ENCODE results near the gene TIMM17B. TPM values are rescaled to one million over a fixed set of nuclear protein-coding genes. Genes with fewer than 3 reads are reported as not detected.

TIMM17B gene
- total and polyA plus RNA-seq, 2 donors (not counting 1 experiment from before 2014, with no cell fraction given) = 50.0 to 63.9 TPM

DNA sequence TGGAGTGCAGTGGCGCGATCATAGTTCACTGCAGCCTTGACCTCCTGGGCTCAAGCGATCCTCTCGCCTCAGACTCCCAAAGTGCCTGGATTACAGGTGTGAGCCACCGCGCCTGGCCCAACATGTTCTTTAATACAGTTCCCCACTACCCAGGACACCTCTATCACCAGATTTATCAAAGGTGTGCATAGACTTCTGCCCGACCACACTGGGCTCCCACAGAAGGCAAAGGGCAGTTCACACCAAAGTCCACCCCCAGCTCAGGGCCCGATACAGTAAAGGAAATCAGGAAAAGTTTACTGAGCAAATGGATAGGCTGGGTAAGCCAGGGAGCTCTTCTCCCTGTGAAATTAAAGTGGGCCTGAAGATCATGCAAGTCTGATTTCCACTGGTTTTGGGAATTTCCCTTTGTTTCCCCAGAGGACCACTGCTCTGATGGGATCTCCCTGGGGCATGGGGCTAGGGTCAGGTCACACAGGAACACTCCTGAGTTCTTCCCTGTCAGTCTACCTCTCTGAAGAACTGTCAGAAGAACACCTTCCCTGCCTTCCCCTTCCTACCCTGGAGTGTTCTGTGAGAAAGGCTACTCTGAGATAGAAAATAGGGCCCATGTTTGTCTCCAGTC, 39.0 kb upstream of the TIMM17B start:
- H3K27me3 ChIP-seq (replicated peaks in 1 of 4; ENCODE audit: control extremely low read depth in 1 of 4, control insufficient read depth in 3 of 4, insufficient read depth in 4 of 4, low read length in 3 of 4) = no peaks in the 10 kb centered on the region
- no peaks in the 10 kb centered on the region for H3K9me3 Mint-ChIP-seq (ENCODE audit: insufficient read depth)
- no peaks in the 10 kb centered on the region for H3K9me3 ChIP-seq (ENCODE audit: control extremely low read depth in 1 of 3, control insufficient read depth in 2 of 3, insufficient read depth in 1 of 3, low read length in 2 of 3)
- no peaks in the 10 kb centered on the region for H4K20me1 ChIP-seq (ENCODE audit: control insufficient read depth, insufficient read depth, low read length, poor library complexity, severe bottlenecking)
- no peak for DNase-seq
- peaks cover 75% of the 10 kb centered on the region for H3K4me1 Mint-ChIP-seq
- WGBS (ENCODE audit: insufficient coverage) = 96% methylated on average over 6 of the region's 8 CpGs
- peaks cover 30% of the 10 kb centered on the region for H3K79me2 ChIP-seq (ENCODE audit: control insufficient read depth, insufficient read depth, low read length)
- ChIA-PET CTCF (interaction anchor here (1.2 to 3.7 kb wide), 9 partner anchors 9 to 288 kb away, joined by 5 to 30 read pairs (median 9); partner anchors contain the start of genes PIM2, PQBP1, SLC35A2 and TIMM17B), POLR2A (interaction anchor here (0.6 to 5.6 kb wide), 9 partner anchors 9 to 397 kb away, joined by 3 to 101 read pairs (median 7); partner anchors contain the start of genes GRIPAP1, PIM2, PQBP1 and SLC35A2)
- peak overlapping the region; percentile 69 for H3K9ac ChIP-seq (ENCODE audit: low read length)
- H2AFZ ChIP-seq (ENCODE audit: insufficient read depth, low read depth, low read length, poor library complexity, severe bottlenecking) = no peak overlapping the region
- H3K4me3 Mint-ChIP-seq = peak overlapping the region; percentile 84
- H3K27ac ChIP-seq (ENCODE audit: low read length in 2 of 2) = peak overlapping the region; percentile 99
- H3K27me3 Mint-ChIP-seq = no peaks in the 10 kb centered on the region
- peaks cover 85 to 89% of the 10 kb centered on the region in 2 donors for H3K4me1 ChIP-seq (ENCODE audit: control insufficient read depth in 2 of 2, insufficient read depth in 2 of 2, low read length in 2 of 2)
- peak overlapping the region in 3 of 5 experiments; percentile 34 to 57 (median 37) for H3K4me3 ChIP-seq (ENCODE audit: control extremely low read depth in 1 of 5, extremely low read depth in 1 of 5, insufficient read depth in 1 of 5, low read depth in 2 of 5, low read length in 4 of 5)
- H3K27ac Mint-ChIP-seq = peak overlapping the region; percentile 99
- peak; percentile 0 for ATAC-seq (ENCODE audit: low read depth)
- H3K36me3 ChIP-seq (replicated peaks in 1 of 2; ENCODE audit: control extremely low read depth in 1 of 2, control insufficient read depth in 1 of 2, extremely low read depth in 1 of 2, insufficient read depth in 2 of 2, low read length in 1 of 2) = peaks cover 0 to 21% of the 10 kb centered on the region in 2 experiments
- intact Hi-C loops (cut with micrococcal nuclease) = loop anchor here (1.0 to 10.0 kb wide), 9 partner anchors 19 to 362 kb away; partner anchors contain the start of genes HDAC6, RBM3, TFE3 and WDR13
- H3K4me2 ChIP-seq (replicated peaks; ENCODE audit: low read depth, low read length, poor library complexity, severe bottlenecking) = peak overlapping the region; percentile 77
- TF ChIP-seq, protein P1, sequence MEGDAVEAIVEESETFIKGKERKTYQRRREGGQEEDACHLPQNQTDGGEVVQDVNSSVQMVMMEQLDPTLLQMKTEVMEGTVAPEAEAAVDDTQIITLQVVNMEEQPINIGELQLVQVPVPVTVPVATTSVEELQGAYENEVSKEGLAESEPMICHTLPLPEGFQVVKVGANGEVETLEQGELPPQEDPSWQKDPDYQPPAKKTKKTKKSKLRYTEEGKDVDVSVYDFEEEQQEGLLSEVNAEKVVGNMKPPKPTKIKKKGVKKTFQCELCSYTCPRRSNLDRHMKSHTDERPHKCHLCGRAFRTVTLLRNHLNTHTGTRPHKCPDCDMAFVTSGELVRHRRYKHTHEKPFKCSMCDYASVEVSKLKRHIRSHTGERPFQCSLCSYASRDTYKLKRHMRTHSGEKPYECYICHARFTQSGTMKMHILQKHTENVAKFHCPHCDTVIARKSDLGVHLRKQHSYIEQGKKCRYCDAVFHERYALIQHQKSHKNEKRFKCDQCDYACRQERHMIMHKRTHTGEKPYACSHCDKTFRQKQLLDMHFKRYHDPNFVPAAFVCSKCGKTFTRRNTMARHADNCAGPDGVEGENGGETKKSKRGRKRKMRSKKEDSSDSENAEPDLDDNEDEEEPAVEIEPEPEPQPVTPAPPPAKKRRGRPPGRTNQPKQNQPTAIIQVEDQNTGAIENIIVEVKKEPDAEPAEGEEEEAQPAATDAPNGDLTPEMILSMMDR (IDR thresholded peaks at IDR 0.05) = no peak
- no peak for TF ChIP-seq EZH2 (IDR thresholded peaks at IDR 0.05; ENCODE audit: borderline replicate concordance, insufficient read depth, low read depth, low read length, poor library complexity, severe bottlenecking)

DNA sequence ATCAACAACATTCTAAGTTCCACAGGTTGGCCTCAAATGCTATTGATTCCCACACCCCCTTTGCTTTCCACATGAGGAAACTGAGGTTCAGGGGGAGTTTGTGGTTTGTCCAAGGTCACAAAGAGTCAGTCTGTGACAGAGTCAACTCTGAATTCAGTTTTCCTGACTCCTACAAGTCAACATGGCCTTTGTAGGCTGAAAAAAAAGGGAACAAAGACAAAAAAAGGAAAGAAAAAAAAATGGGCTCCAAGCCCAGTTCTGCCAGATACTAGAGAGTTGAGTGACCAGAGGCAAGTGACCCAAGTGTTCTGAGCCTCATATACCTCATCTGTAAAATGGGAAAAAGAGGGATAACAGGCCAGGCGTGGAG, 37.7 kb upstream of the TIMM17B start:
- Mint-ChIP-seq H3K27me3 (no peaks in the 10 kb centered on the region), H3K27ac (peak overlapping the region; percentile 99), H3K4me1 (peaks cover 69% of the 10 kb centered on the region), H3K4me3 (no peak overlapping the region), H3K9me3 (ENCODE audit: insufficient read depth) (no peaks in the 10 kb centered on the region)
- ChIA-PET POLR2A (no interaction called here), CTCF (no interaction called here)
- Histone ChIP-seq H3K9me3 (ENCODE audit: control extremely low read depth in 1 of 3, control insufficient read depth in 2 of 3, insufficient read depth in 1 of 3, low read length in 2 of 3) (no peaks in the 10 kb centered on the region), H3K9ac (ENCODE audit: low read length) (no peak overlapping the region), H3K27ac (ENCODE audit: low read length in 2 of 2) (peak overlapping the region; percentile 51 to 77), H3K79me2 (ENCODE audit: control insufficient read depth, insufficient read depth, low read length) (peaks cover 25% of the 10 kb centered on the region), H3K27me3 (replicated peaks in 1 of 4; ENCODE audit: control extremely low read depth in 1 of 4, control insufficient read depth in 3 of 4, insufficient read depth in 4 of 4, low read length in 3 of 4) (no peaks in the 10 kb centered on the region), H4K20me1 (ENCODE audit: control insufficient read depth, insufficient read depth, low read length, poor library complexity, severe bottlenecking) (no peaks in the 10 kb centered on the region), H3K4me1 (ENCODE audit: control insufficient read depth in 2 of 2, insufficient read depth in 2 of 2, low read length in 2 of 2) (peaks cover 73 to 77% of the 10 kb centered on the region in 2 donors), H3K4me3 (ENCODE audit: control extremely low read depth in 1 of 5, extremely low read depth in 1 of 5, insufficient read depth in 1 of 5, low read depth in 2 of 5, low read length in 4 of 5) (no peak overlapping the region), H3K4me2 (replicated peaks; ENCODE audit: low read depth, low read length, poor library complexity, severe bottlenecking) (peak overlapping the region; percentile 54), H2AFZ (ENCODE audit: insufficient read depth, low read depth, low read length, poor library complexity, severe bottlenecking) (no peak overlapping the region), H3K36me3 (replicated peaks in 1 of 2; ENCODE audit: control extremely low read depth in 1 of 2, control insufficient read depth in 1 of 2, extremely low read depth in 1 of 2, insufficient read depth in 2 of 2, low read length in 1 of 2) (peaks cover 0 to 22% of the 10 kb centered on the region in 2 experiments)
- ATAC-seq (ENCODE audit: low read depth) = no peak
- intact Hi-C loops (cut with micrococcal nuclease) = loop anchor here (5.0 to 10.0 kb wide), 3 partner anchors 133 to 338 kb away; partner anchors contain the start of genes HDAC6 and WDR13
- TF ChIP-seq, protein P1 (IDR thresholded peaks at IDR 0.05) = no peak
- no peak for TF ChIP-seq EZH2 (IDR thresholded peaks at IDR 0.05; ENCODE audit: borderline replicate concordance, insufficient read depth, low read depth, low read length, poor library complexity, severe bottlenecking)
- DNase-seq = no peak
- no CpG with 5 or more reads among the region's 1 CpG for WGBS (ENCODE audit: insufficient coverage)

Measured in B cell (primary cell).